ENCODE measurements around the gene SAMMSON.

The SAMMSON gene

DNA sequence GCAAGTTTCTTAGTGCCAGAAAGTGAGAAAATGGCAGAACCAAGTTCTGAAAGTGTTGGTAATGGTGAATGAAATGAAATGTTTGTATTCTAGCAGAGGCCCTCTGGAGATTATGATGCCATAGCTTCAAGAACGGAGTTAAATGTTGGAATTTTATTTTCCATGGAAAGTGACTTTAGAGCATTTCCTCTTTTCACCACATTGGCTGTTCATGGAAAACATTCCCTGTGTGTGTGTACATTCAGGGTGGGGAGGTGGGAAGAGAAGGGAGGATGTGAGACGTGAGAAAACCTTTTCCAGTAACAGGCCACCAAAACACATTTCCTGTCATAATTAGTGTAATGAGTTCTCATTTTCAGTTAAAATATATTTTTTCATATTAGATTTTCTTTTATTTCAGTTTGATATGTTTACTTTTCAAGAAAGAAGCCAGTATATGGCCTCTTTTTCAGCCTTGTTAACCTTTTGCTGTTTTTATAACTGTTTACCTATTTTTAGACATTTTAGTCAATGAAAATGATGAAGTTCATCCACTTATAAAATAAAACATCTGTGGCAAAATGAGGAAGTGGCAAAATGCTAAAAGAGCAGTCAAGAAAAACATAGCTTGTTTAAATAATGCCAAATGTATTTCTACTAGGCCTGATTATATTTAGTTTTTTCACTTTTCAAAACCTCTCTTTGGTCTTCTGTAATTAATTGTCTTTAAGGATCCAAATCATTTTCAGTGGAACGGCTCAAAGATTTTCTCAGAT, 21.6 kb downstream of the SAMMSON start:
- DNase-seq, result no peak

DNA sequence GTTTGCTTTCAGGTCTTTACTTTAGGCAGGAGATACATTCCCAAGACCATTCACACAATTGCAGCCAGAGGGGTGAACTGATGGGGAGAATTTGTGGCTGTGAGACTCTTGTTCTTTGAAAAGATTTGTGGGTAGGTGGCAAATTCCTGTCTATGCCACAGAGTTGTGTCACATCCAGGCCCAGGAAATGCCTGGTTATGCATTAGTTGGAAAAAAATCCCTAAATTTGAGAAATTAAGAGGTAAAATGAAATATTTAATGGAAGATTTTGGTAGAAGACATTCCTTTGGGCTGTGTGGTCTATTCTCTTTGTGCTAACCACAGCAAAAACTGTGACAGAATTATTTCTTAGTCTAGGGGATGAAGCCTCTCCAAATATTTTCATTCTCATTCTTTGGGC, 28.8 kb downstream of the SAMMSON start:
- no peak for DNase-seq

DNA sequence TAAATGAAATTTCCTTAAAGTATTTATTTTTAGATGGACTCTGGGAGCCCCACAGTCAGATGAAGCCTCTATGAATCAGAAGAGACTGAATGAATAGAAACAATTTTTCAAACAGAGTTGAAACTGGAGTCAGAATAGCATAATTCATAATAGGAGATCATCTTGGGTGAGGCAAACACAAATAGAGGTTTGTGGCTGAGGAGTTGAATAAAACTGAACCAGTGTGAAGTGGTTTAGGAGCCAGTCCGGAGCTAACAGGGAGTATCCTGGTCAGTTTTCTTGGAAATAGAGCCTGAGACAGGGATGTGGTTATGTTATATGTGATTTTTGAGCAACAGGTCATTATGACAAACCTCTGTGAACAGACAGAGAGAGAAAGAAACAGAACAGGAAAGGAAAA, 39.2 kb downstream of the SAMMSON start:
- no peak for DNase-seq

DNA sequence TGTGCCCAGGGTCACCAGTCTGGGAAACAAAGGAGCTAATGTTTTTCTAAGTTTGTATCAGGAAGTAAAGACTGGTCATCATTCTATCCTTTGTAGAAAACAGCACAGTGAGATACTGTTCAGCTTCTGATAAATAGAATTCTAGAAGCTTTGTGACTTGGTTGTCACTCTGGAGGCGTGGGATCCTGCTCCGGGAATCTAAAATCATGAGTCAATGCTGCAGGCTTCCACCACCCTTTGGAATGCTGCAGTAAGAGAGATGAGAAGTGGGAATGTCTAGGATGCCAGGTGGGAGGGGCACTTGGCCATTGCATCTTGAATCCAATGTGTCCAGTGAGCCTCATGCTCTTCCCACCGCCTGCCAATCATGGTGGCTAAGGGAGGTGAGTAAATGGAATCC, 40.9 kb downstream of the SAMMSON start:
- no peak for DNase-seq

DNA sequence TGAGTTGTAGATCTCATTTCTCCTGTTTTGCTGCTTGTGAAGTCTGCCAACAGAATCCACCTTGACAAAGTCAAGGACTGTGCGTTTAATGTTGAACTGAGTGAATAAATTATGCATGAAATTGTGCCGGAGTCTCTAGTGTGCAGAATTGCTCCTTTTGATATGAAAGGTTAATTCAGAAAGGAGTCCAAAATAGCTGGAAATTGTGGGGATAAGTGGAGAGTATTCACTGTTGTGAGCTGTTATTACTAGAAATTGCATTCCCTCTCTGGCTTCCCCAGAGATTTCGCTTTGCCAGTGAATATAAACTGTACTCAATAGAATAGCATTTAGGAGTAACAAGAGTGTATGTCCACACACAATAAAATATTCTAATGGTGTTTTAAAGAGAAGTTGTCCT, 43.1 kb downstream of the SAMMSON start:
- no peak for DNase-seq

DNA sequence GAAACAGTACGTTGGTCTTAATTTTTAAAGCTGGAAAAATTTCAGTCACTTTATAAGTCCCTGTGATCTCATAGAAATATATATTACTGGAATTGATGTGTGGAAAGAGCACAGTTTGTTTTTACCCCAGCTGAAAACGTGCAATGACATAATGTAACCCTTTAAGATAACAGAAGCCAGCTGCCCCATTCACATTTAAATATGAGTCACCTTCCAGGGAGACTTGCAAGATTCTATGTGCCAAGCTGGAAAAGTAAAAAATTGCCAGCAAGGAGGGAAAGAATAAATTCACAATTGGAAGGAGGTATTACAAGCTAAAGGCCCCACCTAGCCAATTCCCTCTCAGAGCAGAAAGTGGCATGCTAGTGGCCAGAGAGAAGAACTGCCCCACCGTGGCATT, 50.2 kb downstream of the SAMMSON start:
- no peak for DNase-seq

DNA sequence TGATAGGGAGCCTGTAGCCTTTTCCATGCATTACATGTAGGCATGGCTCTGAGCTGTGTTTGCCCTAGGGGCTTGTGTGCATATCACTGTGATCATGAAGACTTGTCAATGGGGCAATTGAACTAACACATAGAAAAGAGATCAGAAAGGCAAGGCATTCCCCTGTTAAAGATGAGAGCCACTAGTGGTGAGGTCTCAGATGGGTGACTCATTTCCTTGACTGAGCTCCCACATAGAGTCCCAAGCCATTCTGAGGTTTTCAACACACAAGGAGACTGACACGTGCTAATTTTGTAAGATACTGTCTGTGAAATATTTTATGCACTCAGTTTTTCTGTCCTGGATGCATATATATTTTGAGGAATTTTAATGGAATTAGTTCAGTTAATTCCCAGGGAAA, 53.8 kb downstream of the SAMMSON start:
- DNase-seq, result no peak

DNA sequence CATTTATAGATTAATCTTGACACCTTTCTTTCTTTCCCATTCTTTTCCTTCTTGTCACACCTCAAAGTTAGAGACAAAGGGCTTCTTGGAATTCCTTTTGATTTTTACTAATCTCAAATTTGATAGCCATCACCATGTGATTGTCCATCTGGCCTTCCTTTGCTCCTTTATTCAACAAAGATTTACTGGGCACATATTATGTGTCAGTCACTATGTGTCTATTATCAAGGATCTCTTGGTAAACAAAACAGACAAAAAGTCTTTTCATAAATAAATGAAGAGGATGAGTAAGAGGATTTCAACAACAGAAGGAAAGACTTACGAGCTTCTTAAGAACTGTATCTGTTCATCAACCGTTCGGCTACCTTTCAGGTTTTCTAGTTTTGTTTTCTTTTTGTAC, 56.5 kb downstream of the SAMMSON start:
- no peak for DNase-seq

DNA sequence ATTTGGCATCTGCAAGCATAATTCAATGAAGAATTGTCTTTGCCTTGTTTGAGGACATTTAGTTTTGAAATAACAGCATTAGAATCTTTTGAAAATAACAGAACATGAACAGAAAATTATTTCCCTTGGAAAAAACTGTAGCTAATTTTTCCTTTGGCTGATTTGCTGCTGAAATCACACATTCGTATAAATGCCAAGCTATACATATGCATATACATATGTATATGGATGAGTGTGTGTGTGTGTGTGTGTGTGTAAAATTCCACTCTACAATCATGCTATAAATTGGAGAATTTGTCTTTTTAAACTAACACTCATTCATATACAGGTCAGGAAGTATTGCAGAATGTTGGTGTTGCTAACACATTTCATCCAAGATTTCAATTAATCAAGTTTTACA, 57.9 kb downstream of the SAMMSON start:
- DNase-seq, result no peak

DNA sequence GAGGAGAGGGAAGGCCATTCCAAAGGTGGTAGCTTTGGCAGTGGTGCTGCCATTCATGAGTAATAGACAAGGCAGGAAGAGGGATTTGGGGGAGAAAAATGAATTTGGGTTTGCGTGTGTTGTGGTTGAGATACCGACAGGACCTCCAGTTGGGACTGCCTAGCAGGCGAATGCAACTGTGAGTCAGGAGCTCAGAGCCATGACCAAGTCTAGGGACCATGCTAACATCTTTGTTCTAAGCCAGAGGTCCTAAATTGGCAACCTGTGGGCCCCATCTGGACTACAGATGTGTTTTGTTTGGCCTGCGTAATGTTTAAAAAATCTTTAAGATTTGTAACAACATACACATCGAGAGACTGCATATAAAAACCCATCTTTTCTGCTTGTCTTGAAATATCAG, 61.6 kb downstream of the SAMMSON start:
- no peak for DNase-seq

DNA sequence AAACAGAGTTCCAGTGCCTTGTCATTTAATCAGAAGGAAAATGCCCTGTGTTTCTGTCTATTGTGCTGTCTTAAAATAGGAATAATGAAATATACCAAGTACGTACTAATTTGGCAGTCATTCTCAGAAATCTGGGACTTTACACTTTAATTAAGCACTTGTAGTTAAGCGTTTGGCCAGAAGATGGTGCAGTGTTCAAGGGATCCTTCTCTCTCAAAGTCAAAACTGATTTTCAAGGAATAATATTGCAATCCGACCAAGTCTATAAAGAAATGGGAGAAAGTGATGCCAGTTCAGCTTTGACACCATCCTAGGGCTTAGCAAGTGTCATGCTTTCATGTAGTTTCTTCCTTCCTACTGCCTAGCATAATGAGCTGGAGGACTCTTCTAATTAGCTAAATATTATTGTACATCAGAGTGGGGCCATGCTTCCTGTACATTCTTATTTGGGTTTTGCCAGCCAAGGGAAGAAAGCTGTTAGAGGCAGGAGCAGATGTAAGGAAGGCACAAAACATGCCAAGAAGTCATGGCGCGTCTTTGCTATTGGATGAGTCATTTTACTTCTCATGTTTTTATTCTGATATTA, 64.8 kb downstream of the SAMMSON start:
- no peak for DNase-seq

DNA sequence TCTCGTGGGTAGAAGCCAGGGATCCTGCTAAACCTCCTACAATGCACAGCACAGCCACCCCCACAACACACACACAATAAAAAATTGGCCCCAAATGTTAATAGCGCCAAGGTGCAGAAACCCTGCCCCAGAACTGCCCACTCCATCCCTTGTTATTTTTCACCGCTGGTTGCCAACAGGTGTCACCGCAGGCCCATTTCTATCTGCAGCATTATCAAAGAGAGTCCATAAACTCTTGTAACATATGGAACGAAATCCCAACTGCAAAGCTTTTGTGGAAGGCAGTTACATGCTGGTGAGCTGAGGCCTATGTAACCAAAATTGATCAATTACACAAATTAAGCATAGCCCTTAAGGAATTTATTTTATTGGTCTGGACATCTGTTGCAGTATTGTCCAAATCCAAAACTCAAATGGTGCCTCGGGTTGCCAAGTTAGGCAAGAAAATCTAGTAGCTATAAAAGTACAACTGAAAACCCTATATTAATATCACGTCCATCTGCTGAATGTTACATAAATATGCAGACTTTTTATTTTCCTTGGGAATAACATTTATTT, 66.2 kb downstream of the SAMMSON start:
- no peak for DNase-seq

DNA sequence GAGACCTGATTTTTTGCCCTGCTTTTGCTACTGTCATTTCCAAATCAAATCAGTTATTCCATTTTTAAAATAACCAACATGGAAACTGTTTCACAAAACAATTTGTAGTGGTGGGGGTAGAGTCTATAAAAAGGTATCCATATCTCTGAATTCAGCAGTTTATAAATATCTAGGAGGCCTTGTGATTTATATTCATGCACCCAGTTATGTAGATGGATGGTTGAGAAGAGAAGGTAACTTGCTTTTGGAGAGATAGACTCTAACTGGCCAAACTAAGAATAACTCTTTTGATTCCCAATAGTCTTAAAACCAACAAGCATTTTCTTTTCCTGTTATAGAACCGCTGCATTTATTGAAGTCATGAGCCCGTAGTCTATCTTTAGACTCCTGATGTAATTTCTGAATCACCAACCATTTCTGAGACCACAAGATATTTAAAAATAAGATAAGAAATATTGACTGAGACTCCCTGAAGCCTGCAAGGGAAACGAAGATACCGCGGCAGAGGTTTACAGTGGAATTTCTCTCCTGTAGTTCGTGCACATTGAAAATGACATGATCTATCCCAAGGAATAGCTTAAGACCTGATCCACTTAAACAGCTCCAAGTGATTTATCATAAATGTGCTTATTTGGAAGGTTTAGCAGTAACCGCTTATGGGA, 68.5 kb downstream of the SAMMSON start:
- no peak for DNase-seq

DNA sequence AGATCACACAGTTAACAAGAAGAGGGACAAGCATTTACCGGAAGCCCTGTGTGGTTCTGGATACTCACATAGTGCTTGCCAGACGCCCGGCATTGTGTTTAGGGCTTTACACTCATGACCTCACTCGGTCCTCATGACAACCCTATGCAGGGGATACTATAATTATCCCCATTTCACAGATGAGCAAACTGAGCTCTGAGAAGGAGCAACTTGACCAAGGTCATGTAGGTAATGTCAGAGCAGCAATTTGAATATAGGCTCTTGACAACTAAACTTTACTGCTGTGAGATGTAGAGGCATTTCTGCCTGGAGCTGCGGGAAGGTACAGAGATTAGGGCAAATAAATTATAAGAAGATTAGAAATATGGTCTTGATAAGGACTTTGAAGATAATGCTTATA, 70.0 kb downstream of the SAMMSON start:
- DNase-seq, result no peak

DNA sequence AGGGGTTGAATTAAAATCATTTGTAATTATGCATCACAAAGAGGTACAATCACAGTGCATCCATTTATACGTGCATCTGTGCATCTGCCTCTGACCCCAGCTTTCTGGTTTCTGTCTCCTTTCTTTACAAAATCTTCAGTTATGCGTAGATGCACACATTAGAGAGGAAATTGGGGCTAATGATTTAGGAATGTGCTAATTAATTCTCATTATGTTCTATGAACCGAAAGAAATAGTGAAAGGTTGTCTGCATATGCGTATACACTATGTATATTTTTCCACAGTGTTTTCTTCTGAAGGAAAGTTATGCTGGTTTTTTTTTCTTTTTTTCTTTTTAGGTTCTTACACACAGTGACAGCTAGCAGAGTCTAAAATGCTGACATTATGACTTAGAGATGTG, 71.6 kb downstream of the SAMMSON start:
- no peak for DNase-seq

DNA sequence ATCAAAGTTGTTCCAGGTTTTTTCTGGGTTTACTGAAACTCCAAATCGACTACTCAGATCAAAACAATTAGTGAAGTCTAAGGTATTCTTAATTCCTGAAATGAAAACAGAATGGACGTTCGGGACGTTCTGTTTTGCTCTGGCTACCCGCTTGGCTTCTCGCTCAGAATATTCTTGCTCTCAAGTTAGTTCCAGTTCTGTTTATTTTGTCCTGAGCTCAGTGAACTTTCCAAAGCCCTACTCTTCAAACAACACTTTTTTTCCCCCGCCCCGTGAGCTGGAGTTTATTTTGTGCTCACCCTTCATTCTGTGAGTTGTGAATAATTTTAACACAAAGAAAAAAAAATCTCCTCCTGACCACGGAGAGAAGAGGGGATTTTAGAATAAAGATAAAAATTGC, 72.6 kb downstream of the SAMMSON start:
- DNase-seq, result no peak

DNA sequence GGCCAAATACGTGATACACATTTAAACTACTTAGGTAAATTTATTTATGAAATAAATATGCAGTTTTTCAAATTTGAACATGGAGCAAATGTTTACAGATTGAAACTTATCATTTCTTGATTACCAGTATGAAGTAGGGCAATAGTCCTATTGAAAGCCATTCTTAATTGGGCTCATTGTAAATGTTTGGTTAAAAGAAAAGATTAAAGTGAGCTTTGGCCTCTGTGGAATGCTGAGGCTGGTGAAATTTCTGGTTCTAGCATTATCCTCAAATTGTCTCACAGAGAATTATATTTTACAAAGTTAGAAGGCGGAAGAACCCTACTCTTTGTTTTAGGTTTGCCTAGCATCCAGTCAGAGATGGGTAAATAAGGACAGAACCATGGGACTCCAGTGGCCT, 73.2 kb downstream of the SAMMSON start:
- DNase-seq, result no peak

DNA sequence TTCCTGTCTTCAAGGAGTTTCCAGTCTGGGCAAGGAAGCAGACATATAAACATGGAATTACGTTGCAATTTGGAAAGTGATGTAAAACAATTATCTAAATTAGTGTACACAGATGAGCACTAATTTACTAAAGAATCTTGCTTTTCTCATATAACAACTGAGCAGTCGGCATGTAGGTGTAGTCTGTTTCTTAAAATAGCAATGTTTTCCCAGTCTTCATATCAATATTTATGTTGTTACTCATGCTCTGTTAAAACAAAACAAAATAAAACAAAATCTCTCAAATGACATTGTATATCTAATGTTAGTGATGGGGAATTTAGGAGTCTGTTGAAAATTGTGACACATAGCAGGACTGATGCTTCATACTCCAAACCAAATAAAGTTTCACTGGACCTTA, 75.6 kb downstream of the SAMMSON start:
- no peak for DNase-seq

DNA sequence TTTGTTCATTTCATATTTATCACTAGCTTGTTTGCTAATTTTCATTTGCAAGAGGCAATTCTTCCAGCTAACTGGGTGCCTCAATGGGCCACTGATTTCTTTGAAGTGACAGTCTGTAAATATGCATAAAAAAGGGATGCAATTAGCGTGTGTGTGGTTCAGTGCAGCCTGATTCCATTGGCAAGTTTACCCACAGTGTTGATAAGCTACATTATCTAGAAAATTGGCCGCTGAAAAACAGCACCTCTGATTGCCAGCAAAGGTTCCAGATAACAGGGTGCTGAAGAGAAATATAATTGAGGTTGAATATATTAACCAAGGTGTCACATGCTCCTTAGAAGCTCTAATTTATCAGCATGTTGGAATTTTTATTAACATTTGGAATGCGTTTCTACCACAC, 76.9 kb downstream of the SAMMSON start:
- no peak for DNase-seq

DNA sequence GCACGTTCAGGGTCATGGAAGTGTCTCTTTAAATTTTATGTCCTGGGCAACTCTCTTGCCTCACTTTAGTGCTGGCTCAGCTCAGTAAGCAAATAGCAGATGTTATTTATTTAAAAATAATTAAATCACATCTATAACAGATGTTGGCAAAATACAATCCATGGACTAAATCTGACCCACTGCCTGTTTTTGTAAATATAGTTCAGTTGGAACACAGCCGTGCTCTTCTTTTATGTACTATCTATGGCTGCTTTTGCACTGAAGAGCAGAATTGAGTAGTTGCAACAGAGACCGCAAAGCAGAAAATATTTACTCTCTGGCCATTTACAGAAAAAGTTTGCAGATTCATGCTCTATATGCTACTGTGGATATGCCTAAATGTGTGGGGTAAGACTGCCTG, 79.2 kb downstream of the SAMMSON start:
- DNase-seq, result no peak

DNA sequence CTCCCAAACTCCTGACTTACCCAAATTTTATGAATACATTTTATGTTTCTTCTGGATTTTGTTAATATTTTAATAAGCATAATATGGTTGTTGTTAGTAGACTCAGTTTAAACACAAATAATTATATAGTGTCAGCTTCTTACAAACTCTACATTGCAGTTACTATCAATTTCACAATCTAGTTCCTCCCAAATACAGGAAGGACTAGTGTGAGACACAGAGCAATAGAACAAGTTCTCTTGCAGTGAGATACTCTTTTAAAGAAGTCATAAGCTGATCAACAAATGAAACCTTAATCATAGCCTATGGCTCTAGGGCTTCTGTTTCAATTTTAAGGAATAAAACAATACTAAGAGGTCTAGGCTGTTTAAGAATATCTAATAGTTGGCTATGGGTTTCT, 86.1 kb downstream of the SAMMSON start:
- DNase-seq, result no peak

DNA sequence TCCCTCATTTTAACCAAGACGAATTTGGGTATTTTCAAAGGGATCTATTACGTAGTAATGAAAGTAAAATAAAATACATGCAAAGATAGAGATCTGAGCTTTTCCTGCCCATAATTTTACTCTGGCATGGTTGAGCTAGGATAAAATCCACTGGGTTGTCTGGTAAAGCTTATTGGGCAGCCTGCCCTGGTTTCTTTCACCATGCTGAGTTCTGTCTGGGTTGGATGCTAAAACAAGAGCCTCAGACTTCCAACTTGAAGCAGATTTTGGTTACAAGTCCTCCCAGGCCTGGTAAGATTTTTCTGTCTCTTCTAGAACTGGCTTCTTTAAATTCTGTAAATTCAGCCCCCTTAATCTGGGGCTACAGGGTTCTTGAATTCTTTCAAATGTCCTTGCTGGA, 86.8 kb downstream of the SAMMSON start:
- DNase-seq, result no peak

DNA sequence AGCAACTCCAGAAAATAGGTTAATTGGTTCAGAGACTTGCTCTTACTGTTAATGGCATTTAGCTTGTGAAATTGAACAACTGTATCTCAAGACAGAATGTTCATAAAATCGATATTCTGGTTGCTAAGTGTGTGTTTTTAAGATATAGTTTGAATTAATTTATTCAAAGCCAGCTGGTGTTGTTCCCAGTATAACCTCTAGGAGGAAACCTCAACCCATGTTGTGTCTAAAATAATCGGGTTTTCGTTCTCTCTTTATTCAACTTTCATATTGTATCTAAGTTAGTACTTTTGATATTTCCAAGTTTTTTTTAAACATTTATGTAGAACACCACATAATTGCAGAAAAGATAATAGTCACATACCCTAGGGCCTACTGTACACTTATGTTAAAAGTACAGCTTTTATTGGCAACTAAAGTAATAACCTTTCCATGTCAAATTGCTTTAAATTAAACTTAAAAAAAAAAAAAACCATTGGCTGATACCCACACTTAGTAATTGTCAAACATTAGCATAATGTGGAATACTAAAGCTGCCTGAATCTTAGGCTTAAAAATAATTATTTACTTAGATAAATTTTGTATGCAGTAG, 90.9 kb downstream of the SAMMSON start:
- no peak for DNase-seq

DNA sequence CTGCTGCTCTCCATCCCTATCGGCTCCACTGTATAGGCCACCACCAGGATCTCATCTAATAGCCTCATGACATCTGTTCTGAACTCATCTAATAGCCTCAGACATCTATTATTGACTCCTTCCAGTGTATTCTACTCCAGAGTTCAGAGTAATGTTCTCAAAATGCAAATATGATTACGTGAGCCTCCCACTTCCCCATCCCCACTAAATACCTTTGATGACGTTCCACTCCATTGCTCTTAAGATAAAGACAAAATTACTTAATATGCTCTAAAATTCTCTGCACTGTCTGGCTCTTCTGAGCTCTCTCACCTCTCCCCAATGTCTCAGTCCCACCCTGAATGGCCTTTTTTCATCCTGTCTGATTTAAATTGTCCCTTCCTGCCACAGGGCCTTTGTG, 94.7 kb downstream of the SAMMSON start:
- DNase-seq, result no peak
